Gastrocnemius medialis (tissue), 4 donors: Measurements from ENCODE around the gene ANKRD33B. TPM values are rescaled to one million over a fixed set of nuclear protein-coding genes. Genes with fewer than 3 reads are reported as not detected.

Experiments used
- ATAC-seq, 2 donors: fragments of 150-250 bp; one replicate each; pipeline ENCODE4 v1.9.1; 2016
- DNase-seq, 2 donors: peaks; one replicate each; pipeline ENCODE4 v3.0.0-alpha.2; 2019
- H3K27ac ChIP-seq, 4 donors: fragments of 200-600 bp; sonication (generic); 1 replicate in 1 of 4; 2 replicates in 3 of 4; pipeline ENCODE4 v1.5.1; 2016 to 2018; ENCODE audit warnings: mild to moderate bottlenecking in 2 of 4, moderate library complexity in 1 of 4
- H3K27me3 ChIP-seq, 3 donors: fragments of 200-600 bp; sonication (generic) in 2 of 3; 1 replicate in 1 of 3; 2 replicates in 2 of 3; pipeline versions ENCODE4 v1.5.1 to v1.6.0; 2016 to 2019; ENCODE audit warnings: mild to moderate bottlenecking in 1 of 3, moderate library complexity in 1 of 3
- H3K36me3 ChIP-seq, 2 donors: fragments of 200-600 bp; sonication (generic) in 1 of 2; one replicate each; pipeline ENCODE4 v1.5.1; 2017 to 2018
- H3K4me1 ChIP-seq, 2 donors: fragments of 200-600 bp; sonication (generic) in 1 of 2; one replicate each; pipeline ENCODE4 v1.5.1; 2016 to 2017; ENCODE audit warnings: mild to moderate bottlenecking in 2 of 2
- H3K4me3 ChIP-seq, 4 donors: fragments of 200-600 bp; sonication (generic) in 3 of 4; 1 replicate in 1 of 4; 2 replicates in 3 of 4; pipeline ENCODE4 v1.5.1; 2016 to 2019; ENCODE audit warnings: mild to moderate bottlenecking in 2 of 4
- H3K9me3 ChIP-seq, 3 donors: fragments of 200-600 bp; sonication (generic) in 2 of 3; 1 replicate in 1 of 3; 2 replicates in 2 of 3; pipeline ENCODE4 v1.5.1; 2016 to 2019
- POLR2A ChIP-seq, 2 donors: fragments of 450-650 bp; IDR thresholded peaks; one replicate each; pipeline ENCODE4 v1.6.1; 2017; ENCODE audit warnings: antibody characterized with exemption in 2 of 2, mild to moderate bottlenecking in 2 of 2, moderate library complexity in 2 of 2
- in situ Hi-C, 4 donors: fragments of 200-750 bp; cut with MboI; loops; one replicate each; pipeline versions ENCODE4 v1.15.0 to v1.8.0; 2017; ENCODE audit warnings: low sequenced_read_pairs in 4 of 4
- intact Hi-C: fragments of 100-400 bp; cut with DNase I; formaldehyde crosslinking; loops from one replicate; pipeline ENCODE4 v1.15.1; 2023; ENCODE audit warnings: low total_unique reads
- total RNA-seq, 4 donors: library from RNA; depleted of rRNA; stranded (reverse); fragments of >200 nt; gene quantifications; one replicate each; pipeline versions ENCODE4 v1.1.0 to v1.2.3, GENCODE V29; 2016
- TF ChIP-seq, protein P1 (sequence below), 5 experiments: fragments of 450-650 bp in 3 of 5; fragments of 200-600 bp in 2 of 5; sonication (generic) in 2 of 5; IDR thresholded peaks in 4 of 5; conservative IDR thresholded peaks in 1 of 5; 1 replicate in 4 of 5; 2 replicates in 1 of 5; pipeline ENCODE4 v1.5.1; 2016 to 2019; ENCODE audit warnings: antibody characterized with exemption in 5 of 5, mild to moderate bottlenecking in 3 of 5, moderate library complexity in 3 of 5

Gene ANKRD33B
- total RNA-seq, 4 donors from 2014 or later: 2.2 to 38.9 (median 15.1) TPM

- H3K9me3 ChIP-seq: no peaks in the 10 kb centered on the region
- no peaks in the 10 kb centered on the region for H3K36me3 ChIP-seq
- in situ Hi-C loops: loop anchor here in 1 of 4 donors (10.0 to 25.0 kb wide), 2 partner anchors 167 to 335 kb away; no protein-coding TSS in a partner anchor
- intact Hi-C loops: no loop called here
- ATAC-seq: no peak
- TF ChIP-seq, protein P1, sequence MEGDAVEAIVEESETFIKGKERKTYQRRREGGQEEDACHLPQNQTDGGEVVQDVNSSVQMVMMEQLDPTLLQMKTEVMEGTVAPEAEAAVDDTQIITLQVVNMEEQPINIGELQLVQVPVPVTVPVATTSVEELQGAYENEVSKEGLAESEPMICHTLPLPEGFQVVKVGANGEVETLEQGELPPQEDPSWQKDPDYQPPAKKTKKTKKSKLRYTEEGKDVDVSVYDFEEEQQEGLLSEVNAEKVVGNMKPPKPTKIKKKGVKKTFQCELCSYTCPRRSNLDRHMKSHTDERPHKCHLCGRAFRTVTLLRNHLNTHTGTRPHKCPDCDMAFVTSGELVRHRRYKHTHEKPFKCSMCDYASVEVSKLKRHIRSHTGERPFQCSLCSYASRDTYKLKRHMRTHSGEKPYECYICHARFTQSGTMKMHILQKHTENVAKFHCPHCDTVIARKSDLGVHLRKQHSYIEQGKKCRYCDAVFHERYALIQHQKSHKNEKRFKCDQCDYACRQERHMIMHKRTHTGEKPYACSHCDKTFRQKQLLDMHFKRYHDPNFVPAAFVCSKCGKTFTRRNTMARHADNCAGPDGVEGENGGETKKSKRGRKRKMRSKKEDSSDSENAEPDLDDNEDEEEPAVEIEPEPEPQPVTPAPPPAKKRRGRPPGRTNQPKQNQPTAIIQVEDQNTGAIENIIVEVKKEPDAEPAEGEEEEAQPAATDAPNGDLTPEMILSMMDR (IDR thresholded peaks at IDR 0.05 in 4 of 5, conservative IDR thresholded peaks at IDR 0.05 in 1 of 5): no peak
- TF ChIP-seq POLR2A (IDR thresholded peaks at IDR 0.05): no peak
- DNase-seq: no peak
- no peaks in the 10 kb centered on the region for H3K27me3 ChIP-seq
- H3K27ac ChIP-seq: no peak overlapping the region
- H3K4me1 ChIP-seq: peaks cover 4 to 10% of the 10 kb centered on the region in 2 donors
- no peak overlapping the region for H3K4me3 ChIP-seq
Measured at GRCh38 chr5:10621832-10622231, 58.0 kb downstream of the ANKRD33B start.

- Histone ChIP-seq H3K9me3 (no peaks in the 10 kb centered on the region), H3K27ac (no peak overlapping the region), H3K27me3 (no peaks in the 10 kb centered on the region), H3K4me3 (no peak overlapping the region), H3K36me3 (no peaks in the 10 kb centered on the region), H3K4me1 (peaks cover 14 to 18% of the 10 kb centered on the region in 2 donors)
- intact Hi-C loops (no loop called here), in situ Hi-C loops (loop anchor here in 1 of 4 donors (10.0 to 25.0 kb wide), 2 partner anchors 168 to 336 kb away; no protein-coding TSS in a partner anchor)
- DNase-seq: no peak
- TF ChIP-seq POLR2A (IDR thresholded peaks at IDR 0.05): no peak
- TF ChIP-seq, protein P1 (IDR thresholded peaks at IDR 0.05 in 4 of 5, conservative IDR thresholded peaks at IDR 0.05 in 1 of 5): no peak
- no peak for ATAC-seq
Measured at GRCh38 chr5:10622810-10623209, 58.9 kb downstream of the ANKRD33B start.

DNA sequence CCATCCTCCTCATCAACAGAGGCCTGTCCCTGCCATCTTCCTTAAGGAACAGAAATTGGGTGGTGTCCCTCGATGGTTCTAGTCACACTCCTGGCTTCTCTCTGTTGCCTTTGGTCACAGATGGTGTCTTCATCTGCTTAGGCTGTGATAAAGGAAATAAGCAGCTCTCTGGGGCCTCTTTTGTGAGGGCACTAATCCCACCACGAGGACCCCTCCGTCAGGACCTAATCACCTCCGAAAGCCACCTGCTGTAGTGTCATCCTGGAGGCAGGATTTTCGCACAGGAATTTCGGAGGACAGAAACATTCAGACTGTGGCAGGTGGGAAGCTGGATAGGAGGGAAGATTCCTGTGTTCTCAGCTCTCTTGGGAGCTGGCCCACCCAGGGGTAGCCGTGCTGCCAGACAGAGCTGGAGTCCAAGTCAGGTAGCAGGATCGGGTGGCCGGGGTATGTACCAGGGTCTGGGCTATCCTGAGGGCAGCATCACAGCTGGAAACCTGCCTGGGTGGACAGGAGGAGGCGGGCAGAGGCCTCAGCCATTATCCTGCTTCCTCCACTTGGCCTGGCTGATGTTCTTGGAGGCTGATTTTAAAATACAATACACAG, 59.5 kb downstream of the ANKRD33B start:
- Histone ChIP-seq H3K9me3 (no peaks in the 10 kb centered on the region), H3K36me3 (no peaks in the 10 kb centered on the region), H3K4me1 (peaks cover 14 to 18% of the 10 kb centered on the region in 2 donors), H3K4me3 (no peak overlapping the region), H3K27ac (no peak overlapping the region), H3K27me3 (no peaks in the 10 kb centered on the region)
- TF ChIP-seq POLR2A (IDR thresholded peaks at IDR 0.05): no peak
- TF ChIP-seq, protein P1 (IDR thresholded peaks at IDR 0.05 in 4 of 5, conservative IDR thresholded peaks at IDR 0.05 in 1 of 5): no peak
- in situ Hi-C loops: loop anchor here in 1 of 4 donors (10.0 to 25.0 kb wide), 2 partner anchors 169 to 336 kb away; no protein-coding TSS in a partner anchor
- DNase-seq: no peak
- intact Hi-C loops: no loop called here
- ATAC-seq: no peak

GRCh38 chr5:10624206-10624605, 60.3 kb downstream of the ANKRD33B start:
- intact Hi-C loops (no loop called here), in situ Hi-C loops (loop anchor here in 1 of 4 donors (10.0 to 25.0 kb wide), 2 partner anchors 169 to 337 kb away; no protein-coding TSS in a partner anchor)
- ATAC-seq (no peak), DNase-seq (no peak)
- H3K27ac ChIP-seq: no peak overlapping the region
- H3K4me1 ChIP-seq: peaks cover 14 to 18% of the 10 kb centered on the region in 2 donors
- TF ChIP-seq, protein P1 (IDR thresholded peaks at IDR 0.05 in 4 of 5, conservative IDR thresholded peaks at IDR 0.05 in 1 of 5): no peak
- TF ChIP-seq POLR2A (IDR thresholded peaks at IDR 0.05): no peak
- no peaks in the 10 kb centered on the region for H3K27me3 ChIP-seq
- no peaks in the 10 kb centered on the region for H3K36me3 ChIP-seq
- no peak overlapping the region for H3K4me3 ChIP-seq
- no peaks in the 10 kb centered on the region for H3K9me3 ChIP-seq
